DOHH2 (cell line): Measurements from ENCODE around the gene PDE9A.

Source experiments
- H3F3A ChIP-seq: fragments of 200-600 bp; sonication (generic), shearing (Covaris generic); 2 replicates; pipeline ENCODE4 v1.6.0; 2016; ENCODE audit warnings: antibody characterized with exemption, mild to moderate bottlenecking; ENCODE audit not compliant: control insufficient read depth, insufficient read depth
- H3K27ac ChIP-seq: fragments of 200-600 bp; sonication (generic); 2 replicates; pipeline ENCODE4 v1.5.1; 2014; ENCODE audit warnings: low read depth, mild to moderate bottlenecking, low read length, moderate library complexity
- H3K27me3 ChIP-seq: fragments of 200-600 bp; sonication (generic); 2 replicates; pipeline ENCODE4 v1.6.1; 2014; ENCODE audit warnings: mild to moderate bottlenecking, low read length, mixed read lengths; ENCODE audit not compliant: control insufficient read depth
- H3K36me3 ChIP-seq: fragments of 200-600 bp; sonication (generic); 2 replicates; pipeline ENCODE4 v1.6.1; 2014; ENCODE audit warnings: mild to moderate bottlenecking, low read length, moderate library complexity, mixed read lengths; ENCODE audit not compliant: control insufficient read depth
- H3K4me1 ChIP-seq: fragments of 200-600 bp; sonication (generic); 2 replicates; pipeline ENCODE4 v1.6.1; 2014; ENCODE audit warnings: mild to moderate bottlenecking, low read length, mixed read lengths; ENCODE audit not compliant: control insufficient read depth
- H3K4me2 ChIP-seq: fragments of 200-600 bp; sonication (generic); 2 replicates; pipeline ENCODE4 v1.6.0; 2014; ENCODE audit warnings: mild to moderate bottlenecking, low read length, moderate library complexity
- H3K4me3 ChIP-seq: fragments of 200-600 bp; sonication (generic); 2 replicates; pipeline ENCODE4 v1.5.1; 2014; ENCODE audit warnings: mild to moderate bottlenecking, low read length, mixed read lengths
- H3K79me2 ChIP-seq: fragments of 200-600 bp; sonication (generic); 2 replicates; pipeline ENCODE4 v1.6.1; 2014; ENCODE audit warnings: mild to moderate bottlenecking, low read length, mixed read lengths; ENCODE audit not compliant: control insufficient read depth
- H3K9me2 ChIP-seq: fragments of 200-600 bp; sonication (generic); replicated peaks from 2 replicates; pipeline ENCODE4 v1.6.1; 2014; ENCODE audit warnings: mild to moderate bottlenecking, low read length, mixed read lengths; ENCODE audit not compliant: control insufficient read depth
- H3K9me3 ChIP-seq: fragments of 200-600 bp; sonication (generic); 2 replicates; pipeline ENCODE4 v1.6.1; 2014; ENCODE audit warnings: antibody characterized with exemption, low read length, mixed read lengths; ENCODE audit not compliant: control insufficient read depth, insufficient read depth
- H4K20me1 ChIP-seq: fragments of 200-600 bp; sonication (generic); 2 replicates; pipeline ENCODE4 v1.6.0; 2014; ENCODE audit warnings: low read depth, mild to moderate bottlenecking, antibody characterized with exemption, low read length, moderate library complexity; ENCODE audit not compliant: control insufficient read depth, insufficient read depth
- CTCF ChIP-seq: fragments of 200-600 bp; sonication (generic); IDR thresholded peaks from one replicate; pipeline ENCODE4 v1.5.1; 2014; ENCODE audit warnings: antibody characterized with exemption, mild to moderate bottlenecking, low read depth, low read length; ENCODE audit not compliant: poor library complexity, severe bottlenecking
- EZH2phosphoT487 ChIP-seq: fragments of 200-600 bp; sonication (generic); IDR thresholded peaks from 2 replicates; pipeline ENCODE4 v1.6.1; 2017; ENCODE audit warnings: borderline replicate concordance, mild to moderate bottlenecking, antibody characterized with exemption, low read length, moderate library complexity, mixed read lengths

PDE9A gene

GRCh38 chr21:42653231-42654061 is at the start of gene PDE9A:
Gene PDE9A, plus strand, starts transcription at chr21:42653621. Its CDS starts 194 bp downstream, at chr21:42653815.
- H4K20me1 ChIP-seq: peaks cover 24% of the 10 kb centered on the region; the same call in 1 of the 2 replicates
- H3F3A ChIP-seq: peaks cover 7% of the 10 kb centered on the region; the same call in 1 of the 2 replicates
- peaks cover 10% of the 10 kb centered on the region for H3K36me3 ChIP-seq
- H3K4me2 ChIP-seq: peak within 1 kb of the TSS; percentile 98
- peaks cover 39% of the 10 kb centered on the region for H3K79me2 ChIP-seq
- H3K4me3 ChIP-seq: peak within 1 kb of the TSS; percentile 74
- TF ChIP-seq EZH2phosphoT487 (no peak), CTCF (no peak)
- peaks cover 11% of the 10 kb centered on the region for H3K27me3 ChIP-seq
- H3K9me2 ChIP-seq: no peaks in the 10 kb centered on the region
- no peaks in the 10 kb centered on the region for H3K9me3 ChIP-seq
- H3K4me1 ChIP-seq: peaks cover 57% of the 10 kb centered on the region
- H3K27ac ChIP-seq: peak within 1 kb of the TSS; percentile 71

- Histone ChIP-seq H3K4me3 (no peak overlapping the region), H3F3A (peaks cover 3% of the 10 kb centered on the region; the same call in 1 of the 2 replicates), H3K4me2 (no peak overlapping the region), H3K9me3 (peaks cover 36% of the 10 kb centered on the region), H3K9me2 (no peaks in the 10 kb centered on the region), H3K27ac (no peak overlapping the region), H3K36me3 (no peaks in the 10 kb centered on the region), H3K4me1 (peaks cover 5% of the 10 kb centered on the region), H4K20me1 (no peaks in the 10 kb centered on the region), H3K79me2 (no peaks in the 10 kb centered on the region), H3K27me3 (peaks cover 5% of the 10 kb centered on the region; the same call in 1 of the 2 replicates)
- no peak for TF ChIP-seq CTCF
Observed at GRCh38 chr21:42607102-42607501, 46.3 kb upstream of the PDE9A start.

- Histone ChIP-seq H3K9me2 (no peaks in the 10 kb centered on the region), H3K27me3 (peaks cover 5% of the 10 kb centered on the region; the same call in 1 of the 2 replicates), H3K79me2 (no peaks in the 10 kb centered on the region), H3K36me3 (no peaks in the 10 kb centered on the region), H3K4me1 (peaks cover 5% of the 10 kb centered on the region), H3F3A (peaks cover 3% of the 10 kb centered on the region; the same call in 1 of the 2 replicates), H3K4me2 (no peak overlapping the region), H3K27ac (no peak overlapping the region), H4K20me1 (no peaks in the 10 kb centered on the region), H3K9me3 (peaks cover 37% of the 10 kb centered on the region), H3K4me3 (no peak overlapping the region)
- TF ChIP-seq EZH2phosphoT487 (no peak), CTCF (no peak)
Observed at GRCh38 chr21:42607525-42608102, 45.8 kb upstream of the PDE9A start.
